ENCODE results near the gene GRM8.

The GRM8 gene

GRCh38 chr7:126589068-126589684 is 663.6 kb downstream of the GRM8 start (continued):
- TF ChIP-seq ZBTB11 (tag by site-specific recombination; conservative IDR thresholded peaks at IDR 0.05; ENCODE audit: low read depth) (no peak), INSM2 (tag by site-specific recombination; IDR thresholded peaks at IDR 0.05) (no peak), ZNF830 (tag by site-specific recombination; IDR thresholded peaks at IDR 0.05; ENCODE audit: low read depth) (no peak), ZNF133 (tag by site-specific recombination; IDR thresholded peaks at IDR 0.05) (no peak), ZNF223 (tag by site-specific recombination; IDR thresholded peaks at IDR 0.05) (no peak)

GRCh38 chr7:126578338-126578737 is 674.4 kb downstream of the GRM8 start:
- Histone ChIP-seq H3K9me3 (ENCODE audit: control insufficient read depth, insufficient read depth, low read depth, low read length) (no peaks in the 10 kb centered on the region), H3K4me3 (ENCODE audit: low read depth, low read length) (no peak overlapping the region), H3K4me1 (ENCODE audit: control insufficient read depth, insufficient read depth, low read length) (no peaks in the 10 kb centered on the region), H3K27ac (ENCODE audit: extremely low read depth, low read depth, low read length) (no peak overlapping the region), H3K36me3 (ENCODE audit: control insufficient read depth in 2 of 2, insufficient read depth in 1 of 2, low read length in 2 of 2) (no peaks in the 10 kb centered on the region)
- ChIA-PET POLR2A (no interaction called here), CTCF (no interaction called here)
- TF ChIP-seq IKZF3 (tag by site-specific recombination; IDR thresholded peaks at IDR 0.05) (no peak), ZNF37A (tag by site-specific recombination; IDR thresholded peaks at IDR 0.05) (no peak)

- no peaks in the 10 kb centered on the region for H3K9me3 ChIP-seq (ENCODE audit: control insufficient read depth, insufficient read depth, low read depth, low read length)
- ChIA-PET CTCF (no interaction called here), POLR2A (no interaction called here)
- H3K4me3 ChIP-seq (ENCODE audit: low read depth, low read length), result no peak overlapping the region
- H3K4me1 ChIP-seq (ENCODE audit: control insufficient read depth, insufficient read depth, low read length), result no peaks in the 10 kb centered on the region
- no peaks in the 10 kb centered on the region for H3K36me3 ChIP-seq (ENCODE audit: control insufficient read depth in 2 of 2, insufficient read depth in 1 of 2, low read length in 2 of 2)
- TF ChIP-seq ZNF223 (tag by site-specific recombination; IDR thresholded peaks at IDR 0.05), result no peak
- no peak for TF ChIP-seq ZNF221 (tag by site-specific recombination; IDR thresholded peaks at IDR 0.05; ENCODE audit: borderline replicate concordance)
- no peak for TF ChIP-seq ZNF155 (tag by site-specific recombination; IDR thresholded peaks at IDR 0.05)
- TF ChIP-seq ZNF670 (tag by site-specific recombination; IDR thresholded peaks at IDR 0.05; ENCODE audit: low read depth), result no peak
- no peak for TF ChIP-seq ZNF274 (IDR thresholded peaks at IDR 0.05; ENCODE audit: low read length)
- TF ChIP-seq ZNF274 (tag by site-specific recombination; IDR thresholded peaks at IDR 0.05; ENCODE audit: borderline replicate concordance), result no peak
- no peak overlapping the region for H3K27ac ChIP-seq (ENCODE audit: extremely low read depth, low read depth, low read length)
Measured at GRCh38 chr7:126574276-126575250, 678.2 kb downstream of the GRM8 start.

GRCh38 chr7:126570845-126571244 is 681.9 kb downstream of the GRM8 start:
- no peaks in the 10 kb centered on the region for H3K36me3 ChIP-seq (ENCODE audit: control insufficient read depth in 2 of 2, insufficient read depth in 1 of 2, low read length in 2 of 2)
- H3K4me3 ChIP-seq (ENCODE audit: low read depth, low read length), result no peak overlapping the region
- H3K4me1 ChIP-seq (ENCODE audit: control insufficient read depth, insufficient read depth, low read length), result no peaks in the 10 kb centered on the region
- no peak overlapping the region for H3K27ac ChIP-seq (ENCODE audit: extremely low read depth, low read depth, low read length)
- ChIA-PET CTCF (no interaction called here), POLR2A (no interaction called here)
- no peaks in the 10 kb centered on the region for H3K9me3 ChIP-seq (ENCODE audit: control insufficient read depth, insufficient read depth, low read depth, low read length)
- TF ChIP-seq KLF7 (tag by site-specific recombination; IDR thresholded peaks at IDR 0.05; ENCODE audit: borderline replicate concordance), result no peak
- TF ChIP-seq ZNF560 (tag by site-specific recombination; IDR thresholded peaks at IDR 0.05; ENCODE audit: borderline replicate concordance), result no peak
- TF ChIP-seq ZNF473 (tag by site-specific recombination; IDR thresholded peaks at IDR 0.05), result no peak
- no peak for TF ChIP-seq ZSCAN4 (tag by site-specific recombination; IDR thresholded peaks at IDR 0.05)
- TF ChIP-seq ZNF416 (tag by site-specific recombination; IDR thresholded peaks at IDR 0.05), result no peak
